Neutrophil (primary cell): Measurements from ENCODE around the gene EPHA7.

Experiments used
- H3K27ac ChIP-seq: fragments of 200-600 bp; sonication (generic); 2 replicates; pipeline ENCODE4 v1.5.1; 2016; ENCODE audit warnings: mild to moderate bottlenecking, moderate library complexity
- H3K27me3 ChIP-seq: fragments of 200-600 bp; sonication (generic); 2 replicates; pipeline ENCODE4 v1.6.0; 2016; ENCODE audit warnings: mild to moderate bottlenecking
- H3K36me3 ChIP-seq: fragments of 200-600 bp; sonication (generic); 2 replicates; pipeline ENCODE4 v1.5.1; 2017
- H3K4me1 ChIP-seq, 2 experiments: fragments of 200-600 bp in 1 of 2; sonication (generic) in 1 of 2; 1 replicate in 1 of 2; 2 replicates in 1 of 2; pipeline versions ENCODE4 v1.5.1 to v1.6.1; 2013 to 2016; ENCODE audit warnings: low read depth in 1 of 2, low read length in 1 of 2, mild to moderate bottlenecking in 1 of 2, moderate library complexity in 1 of 2; ENCODE audit not compliant: control insufficient read depth in 1 of 2, insufficient read depth in 1 of 2
- H3K4me3 ChIP-seq, 2 experiments: fragments of 200-600 bp in 1 of 2; sonication (generic) in 1 of 2; 1 replicate in 1 of 2; 2 replicates in 1 of 2; pipeline ENCODE4 v1.5.1; 2013 to 2016; ENCODE audit warnings: low read depth in 1 of 2, low read length in 1 of 2, mild to moderate bottlenecking in 1 of 2, moderate library complexity in 1 of 2
- H3K9me3 ChIP-seq: fragments of 200-600 bp; sonication (generic); 2 replicates; pipeline ENCODE4 v1.5.1; 2016
- TF ChIP-seq, protein P1 (sequence below): fragments of 200-600 bp; sonication (generic); IDR thresholded peaks from 2 replicates; pipeline ENCODE4 v1.5.1; 2016; ENCODE audit warnings: antibody characterized with exemption

EPHA7 gene

DNA sequence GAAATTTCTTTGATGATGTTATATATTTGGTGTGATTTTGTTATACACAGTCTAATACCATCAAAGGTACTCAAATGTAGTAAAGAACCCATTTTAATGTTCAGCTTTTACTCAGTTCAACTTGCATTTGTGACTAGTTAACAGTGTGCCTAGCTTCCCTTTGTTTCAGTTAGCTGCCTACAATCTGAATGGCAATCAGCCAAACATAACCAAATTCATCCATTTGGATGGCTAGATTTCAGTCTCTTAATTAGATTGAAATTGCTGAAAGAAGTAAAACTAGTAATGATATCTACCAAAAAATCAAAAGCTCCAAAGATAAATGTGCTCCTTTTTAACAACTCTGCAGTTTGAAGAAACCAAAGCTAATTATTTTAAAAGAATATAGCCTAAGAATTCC is 6.9 kb downstream of the EPHA7 start:
- peaks cover 59% of the 10 kb centered on the region for H3K27me3 ChIP-seq
- no peaks in the 10 kb centered on the region for H3K9me3 ChIP-seq
- TF ChIP-seq, protein P1, sequence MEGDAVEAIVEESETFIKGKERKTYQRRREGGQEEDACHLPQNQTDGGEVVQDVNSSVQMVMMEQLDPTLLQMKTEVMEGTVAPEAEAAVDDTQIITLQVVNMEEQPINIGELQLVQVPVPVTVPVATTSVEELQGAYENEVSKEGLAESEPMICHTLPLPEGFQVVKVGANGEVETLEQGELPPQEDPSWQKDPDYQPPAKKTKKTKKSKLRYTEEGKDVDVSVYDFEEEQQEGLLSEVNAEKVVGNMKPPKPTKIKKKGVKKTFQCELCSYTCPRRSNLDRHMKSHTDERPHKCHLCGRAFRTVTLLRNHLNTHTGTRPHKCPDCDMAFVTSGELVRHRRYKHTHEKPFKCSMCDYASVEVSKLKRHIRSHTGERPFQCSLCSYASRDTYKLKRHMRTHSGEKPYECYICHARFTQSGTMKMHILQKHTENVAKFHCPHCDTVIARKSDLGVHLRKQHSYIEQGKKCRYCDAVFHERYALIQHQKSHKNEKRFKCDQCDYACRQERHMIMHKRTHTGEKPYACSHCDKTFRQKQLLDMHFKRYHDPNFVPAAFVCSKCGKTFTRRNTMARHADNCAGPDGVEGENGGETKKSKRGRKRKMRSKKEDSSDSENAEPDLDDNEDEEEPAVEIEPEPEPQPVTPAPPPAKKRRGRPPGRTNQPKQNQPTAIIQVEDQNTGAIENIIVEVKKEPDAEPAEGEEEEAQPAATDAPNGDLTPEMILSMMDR, result no peak
- no peak overlapping the region for H3K27ac ChIP-seq
- H3K36me3 ChIP-seq, result no peaks in the 10 kb centered on the region
- no peaks in the 10 kb centered on the region for H3K4me1 ChIP-seq
- no peak overlapping the region for H3K4me3 ChIP-seq

DNA sequence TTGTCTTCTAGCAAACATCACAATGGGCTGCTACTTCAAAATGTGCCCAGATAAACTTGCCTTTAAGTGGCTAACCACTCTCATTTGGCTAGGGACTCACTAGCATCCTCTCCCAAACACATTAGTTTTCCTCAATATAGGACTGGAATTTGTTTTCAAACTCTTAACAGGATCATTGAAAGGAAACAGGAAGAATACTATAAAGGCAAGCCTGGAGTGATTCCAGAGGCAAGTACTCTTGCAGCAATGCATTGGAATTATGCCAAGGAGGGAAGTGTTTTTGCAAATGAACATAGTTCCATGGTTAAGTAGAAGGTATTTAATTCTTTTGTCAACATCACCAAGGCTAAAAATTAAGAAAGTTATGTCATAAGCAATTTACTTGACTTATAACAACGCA is 12.2 kb downstream of the EPHA7 start:
- no peaks in the 10 kb centered on the region for H3K4me1 ChIP-seq
- TF ChIP-seq, protein P1, result no peak
- no peak overlapping the region for H3K27ac ChIP-seq
- no peaks in the 10 kb centered on the region for H3K9me3 ChIP-seq
- peaks cover 12% of the 10 kb centered on the region for H3K27me3 ChIP-seq
- no peaks in the 10 kb centered on the region for H3K36me3 ChIP-seq
- H3K4me3 ChIP-seq, result no peak overlapping the region

DNA sequence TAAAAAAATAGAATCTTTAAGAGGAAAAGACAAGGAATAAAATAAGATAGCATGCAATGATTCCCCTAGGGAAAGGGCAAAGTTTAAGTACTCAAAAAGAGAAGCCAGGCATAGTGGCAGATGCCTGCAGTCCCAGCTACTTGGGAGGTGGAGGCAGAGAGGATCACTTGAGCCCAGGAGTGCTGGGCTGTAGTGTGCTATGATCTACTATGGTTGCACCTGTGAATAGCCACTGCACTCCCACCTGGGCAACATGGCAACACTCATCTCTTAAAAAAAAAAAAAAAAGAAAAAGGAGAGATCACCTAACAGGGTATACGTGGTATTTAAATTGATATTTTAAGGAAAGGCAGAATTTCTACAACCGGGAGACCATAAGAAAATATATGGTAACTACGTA is 16.0 kb downstream of the EPHA7 start:
- H3K4me3 ChIP-seq, result no peak overlapping the region
- TF ChIP-seq, protein P1, result no peak
- H3K9me3 ChIP-seq, result no peaks in the 10 kb centered on the region
- H3K4me1 ChIP-seq, result no peaks in the 10 kb centered on the region
- peaks cover 11% of the 10 kb centered on the region for H3K27me3 ChIP-seq
- H3K27ac ChIP-seq, result no peak overlapping the region
- H3K36me3 ChIP-seq, result no peaks in the 10 kb centered on the region

DNA sequence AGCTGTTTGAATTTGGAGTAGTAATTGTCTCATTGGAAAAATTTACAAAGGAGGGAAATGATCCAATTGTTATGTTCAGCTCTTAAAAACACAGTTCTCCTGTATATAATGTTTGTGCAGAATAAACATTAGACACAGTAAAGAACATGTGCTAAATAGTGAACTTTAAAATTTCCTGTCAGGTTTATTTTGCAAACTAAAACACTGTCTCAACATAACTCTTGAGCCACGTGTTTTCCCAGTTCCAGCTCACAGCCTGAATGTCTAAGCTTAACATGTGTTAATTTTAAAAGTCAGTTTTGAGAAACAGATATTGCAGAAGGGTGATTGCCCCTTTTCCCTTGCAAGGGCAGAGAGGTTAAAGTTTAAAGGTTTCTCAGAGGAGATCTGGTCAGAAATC is 20.6 kb downstream of the EPHA7 start:
- H3K4me1 ChIP-seq, result no peaks in the 10 kb centered on the region
- H3K27ac ChIP-seq, result no peak overlapping the region
- TF ChIP-seq, protein P1, result no peak
- no peaks in the 10 kb centered on the region for H3K9me3 ChIP-seq
- no peaks in the 10 kb centered on the region for H3K27me3 ChIP-seq
- no peaks in the 10 kb centered on the region for H3K36me3 ChIP-seq
- no peak overlapping the region for H3K4me3 ChIP-seq

DNA sequence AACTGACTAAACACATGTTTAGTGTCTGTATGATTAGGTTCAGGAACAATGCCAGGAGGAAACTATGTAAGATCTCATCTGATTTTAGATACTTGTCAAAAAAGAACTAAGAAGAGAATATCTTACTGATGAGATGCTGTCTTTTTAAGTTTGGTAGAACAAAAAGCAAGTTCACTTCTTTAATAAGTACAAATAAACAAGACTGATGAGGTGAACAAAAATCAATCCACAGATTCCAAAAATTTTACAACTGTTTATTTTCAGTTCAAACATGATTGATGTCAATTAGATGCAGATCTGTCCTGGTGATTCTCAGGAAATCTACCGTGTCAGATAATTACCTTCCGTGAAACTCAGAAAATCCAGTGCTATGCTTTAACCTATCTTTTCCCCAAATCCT is 24.9 kb downstream of the EPHA7 start:
- Histone ChIP-seq H3K4me1 (no peaks in the 10 kb centered on the region), H3K27me3 (no peaks in the 10 kb centered on the region), H3K36me3 (no peaks in the 10 kb centered on the region), H3K9me3 (no peaks in the 10 kb centered on the region), H3K27ac (no peak overlapping the region), H3K4me3 (no peak overlapping the region)
- TF ChIP-seq, protein P1, result no peak

DNA sequence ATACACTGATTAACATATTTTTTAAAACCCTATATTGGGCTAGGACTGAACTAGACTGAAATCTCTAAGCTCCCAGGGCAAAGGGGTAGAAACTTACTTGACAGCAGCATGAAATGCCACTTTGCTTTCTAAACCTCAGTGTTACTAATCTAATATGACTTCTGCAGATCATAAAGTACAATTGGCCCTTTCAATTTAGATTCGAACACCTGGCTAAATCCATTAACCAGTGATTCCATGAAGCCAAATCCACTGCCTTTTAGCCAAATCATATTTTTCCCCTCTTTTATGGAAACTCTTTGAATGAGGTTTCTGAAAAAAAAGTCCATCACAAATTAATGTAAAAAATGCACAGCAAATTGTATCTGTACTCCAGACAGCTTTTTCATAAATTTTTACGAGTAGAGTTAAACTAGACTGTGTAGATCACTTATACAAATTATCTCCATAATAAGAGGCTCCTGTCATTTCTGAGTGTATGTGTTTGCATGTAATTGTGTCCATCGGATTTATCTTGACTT is 25.7 kb downstream of the EPHA7 start:
- H3K27me3 ChIP-seq, result no peaks in the 10 kb centered on the region
- no peak overlapping the region for H3K4me3 ChIP-seq
- H3K4me1 ChIP-seq, result no peaks in the 10 kb centered on the region
- H3K36me3 ChIP-seq, result no peaks in the 10 kb centered on the region
- no peaks in the 10 kb centered on the region for H3K9me3 ChIP-seq
- TF ChIP-seq, protein P1, result no peak
- H3K27ac ChIP-seq, result no peak overlapping the region
